Measurements from ENCODE around the gene BSN.
A peak's percentile ranks its signal among the peaks of the same experiment; 100 is the strongest.
"Not testable (repeated sequence)": the region's sequence is repeated elsewhere in the genome, so short reads cannot be mapped to it uniquely, and the experiment has no call there.

The BSN gene

DNA sequence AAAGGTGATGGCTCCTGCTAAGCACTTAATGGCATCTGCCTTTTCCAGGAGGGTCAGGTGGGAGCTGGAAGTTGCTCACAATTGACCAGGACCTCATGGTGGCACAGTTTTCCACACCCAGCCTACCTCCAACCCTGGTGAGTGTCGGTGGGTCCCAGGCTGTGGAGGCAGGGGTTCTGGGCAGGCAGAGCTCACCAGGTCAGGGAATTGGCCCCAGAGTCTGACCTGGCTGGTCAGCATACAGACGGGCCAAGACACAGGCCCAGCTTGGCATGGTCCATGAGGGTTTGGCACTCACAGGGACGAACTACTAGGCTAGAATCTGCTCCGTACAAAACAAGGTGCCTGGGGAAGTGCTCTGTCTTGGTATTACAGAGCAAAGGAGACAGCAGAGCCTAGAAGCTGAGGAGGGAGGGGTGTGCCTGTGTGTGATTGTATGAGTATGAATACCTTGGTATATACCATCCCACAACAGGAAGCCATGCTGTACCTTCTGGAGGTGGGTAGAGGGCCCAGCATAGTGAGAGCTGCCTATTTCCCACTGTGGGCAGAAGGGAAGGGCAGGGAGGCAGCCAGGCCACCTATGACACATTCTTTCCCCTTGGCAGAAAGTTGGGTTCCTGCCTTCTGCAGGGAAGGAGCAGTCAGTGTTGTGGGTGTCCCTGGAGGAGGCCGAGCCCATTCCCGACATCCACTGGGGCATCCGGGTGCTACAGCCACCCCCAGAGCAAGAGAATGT is 126.4 kb downstream of the BSN start:
- DNase-seq, result no peak

DNA sequence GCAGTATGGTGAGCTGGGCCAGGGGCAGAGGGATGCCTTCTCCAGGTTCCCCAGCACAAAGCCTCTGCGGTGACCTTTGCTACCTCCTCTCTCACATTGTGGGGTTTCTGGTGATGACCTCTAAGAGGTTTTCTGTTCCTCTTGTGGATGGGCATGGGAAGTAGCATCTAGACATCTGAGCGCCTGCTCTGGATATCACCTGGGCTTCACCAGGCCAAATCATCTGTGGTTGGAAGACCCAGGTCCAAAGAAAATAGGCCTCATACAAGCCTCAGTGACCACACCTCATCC is 126.9 kb downstream of the BSN start:
- DNase-seq, result no peak

DNA sequence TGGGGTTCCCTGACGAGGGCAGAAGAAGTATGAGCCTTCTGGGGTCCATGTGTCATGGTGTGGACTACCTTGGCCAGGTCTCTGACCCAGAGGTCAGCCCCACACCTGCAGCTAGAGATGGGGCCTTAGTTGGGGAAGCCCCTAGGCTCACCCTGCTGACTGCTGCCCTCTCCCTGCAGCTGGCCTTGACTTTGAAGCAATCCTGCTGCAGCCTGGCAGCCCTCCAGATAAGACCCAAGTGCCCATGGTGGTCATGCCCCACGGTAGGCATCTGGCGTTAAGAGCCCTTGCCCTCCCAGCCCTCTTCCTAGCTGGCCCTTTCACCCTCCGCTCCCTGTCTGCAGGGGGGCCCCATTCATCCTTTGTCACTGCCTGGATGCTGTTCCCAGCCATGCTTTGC is 127.3 kb downstream of the BSN start:
- DNase-seq, result no peak

DNA sequence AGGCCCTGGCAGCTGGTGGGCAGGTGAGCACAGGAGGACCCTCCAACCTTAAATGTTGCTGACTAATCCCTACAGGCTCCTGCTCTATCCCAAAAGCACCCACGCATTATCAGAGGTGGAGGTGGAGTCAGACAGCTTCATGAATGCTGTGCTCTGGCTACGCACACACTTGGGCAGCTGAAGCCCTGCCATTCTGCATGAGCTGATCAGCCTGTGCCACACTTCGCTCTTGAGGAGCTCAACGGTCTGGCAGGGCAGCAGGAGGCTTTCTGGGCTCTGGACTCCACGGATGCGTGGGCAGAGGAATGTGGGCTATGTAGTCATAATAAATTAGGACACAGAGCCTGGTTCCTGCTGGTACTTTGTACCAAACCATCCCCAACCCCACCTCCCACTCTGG is 128.9 kb downstream of the BSN start:
- DNase-seq, result no peak

DNA sequence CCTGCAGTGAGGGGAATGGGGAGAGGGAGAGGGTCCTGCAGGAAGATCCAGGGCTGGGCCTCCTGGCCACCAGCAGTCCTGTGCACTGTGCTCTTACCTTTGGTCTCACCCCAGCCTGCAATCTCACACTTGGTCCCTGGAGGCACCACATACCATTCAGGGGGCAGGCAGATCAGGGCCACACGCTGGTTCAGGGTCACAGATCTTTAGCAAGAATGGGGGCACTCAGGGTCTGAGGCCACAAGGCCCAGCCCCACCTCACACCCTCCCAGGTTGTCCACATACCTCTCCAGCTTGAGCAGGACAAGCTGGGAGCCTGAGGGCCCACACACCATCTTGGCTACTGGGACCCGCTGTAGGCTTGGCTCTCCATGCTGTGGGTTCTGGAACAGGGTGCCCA is 130.2 kb downstream of the BSN start:
- DNase-seq, result not testable (repeated sequence)

DNA sequence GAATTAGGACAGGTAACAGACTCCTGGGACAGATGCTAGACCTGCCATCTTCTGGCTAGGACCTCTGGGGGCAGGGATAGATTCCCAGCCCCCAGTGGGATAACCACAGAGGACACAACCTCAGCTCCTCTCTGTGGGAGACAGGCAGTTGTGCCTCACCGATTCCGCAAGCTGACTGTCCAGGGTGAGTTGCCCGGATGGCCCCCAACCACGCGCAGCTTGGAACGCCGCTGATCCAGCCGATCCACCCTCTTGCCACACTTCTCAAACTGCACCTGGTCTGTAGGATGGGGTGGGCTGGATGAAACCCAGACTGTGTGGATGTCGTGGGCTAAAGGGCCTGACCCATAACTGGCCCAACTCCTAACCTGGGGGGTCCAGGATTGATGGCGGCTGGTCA is 130.8 kb downstream of the BSN start:
- DNase-seq, result not testable (repeated sequence)

DNA sequence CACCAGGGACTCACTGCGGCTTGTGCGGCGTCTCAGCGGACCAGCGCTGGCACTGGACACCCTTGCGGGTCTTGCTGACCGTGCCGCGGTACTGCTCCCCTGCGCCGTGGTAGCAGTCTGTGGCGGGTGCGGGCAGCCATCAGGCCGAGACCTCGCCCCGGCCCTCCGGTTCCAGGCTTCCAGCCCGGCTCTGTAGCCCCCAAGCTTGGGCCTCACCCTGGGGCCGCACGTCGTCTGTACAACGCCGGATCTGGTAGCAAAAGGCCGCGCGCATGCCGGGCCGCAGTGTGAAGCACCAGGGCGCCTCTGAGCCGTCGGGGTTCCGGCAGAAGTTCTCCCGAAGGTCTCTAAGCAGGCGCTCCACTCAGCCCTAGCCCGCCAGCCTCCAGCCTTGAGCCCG is 131.6 kb downstream of the BSN start:
- not testable (repeated sequence) for DNase-seq

DNA sequence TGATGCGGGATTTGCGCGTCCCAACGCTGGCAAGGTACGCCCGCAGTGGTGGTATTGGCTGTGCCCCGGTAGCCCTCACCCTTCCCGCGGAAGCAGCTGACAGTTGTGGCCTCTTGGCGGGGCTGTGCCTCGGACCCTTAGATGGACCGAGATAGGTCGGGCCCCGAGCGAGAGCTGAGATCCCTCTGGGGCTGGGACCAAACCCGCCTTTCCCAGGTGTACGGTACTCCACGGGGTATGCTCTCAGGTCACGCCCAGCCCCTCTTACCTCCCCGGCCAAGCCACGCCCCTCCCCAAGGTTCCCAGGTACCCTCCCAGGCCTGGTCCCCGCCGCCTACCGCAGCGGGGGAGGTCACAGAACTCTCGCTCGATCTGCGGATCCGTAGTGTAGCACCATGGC is 132.1 kb downstream of the BSN start:
- not testable (repeated sequence) for DNase-seq

DNA sequence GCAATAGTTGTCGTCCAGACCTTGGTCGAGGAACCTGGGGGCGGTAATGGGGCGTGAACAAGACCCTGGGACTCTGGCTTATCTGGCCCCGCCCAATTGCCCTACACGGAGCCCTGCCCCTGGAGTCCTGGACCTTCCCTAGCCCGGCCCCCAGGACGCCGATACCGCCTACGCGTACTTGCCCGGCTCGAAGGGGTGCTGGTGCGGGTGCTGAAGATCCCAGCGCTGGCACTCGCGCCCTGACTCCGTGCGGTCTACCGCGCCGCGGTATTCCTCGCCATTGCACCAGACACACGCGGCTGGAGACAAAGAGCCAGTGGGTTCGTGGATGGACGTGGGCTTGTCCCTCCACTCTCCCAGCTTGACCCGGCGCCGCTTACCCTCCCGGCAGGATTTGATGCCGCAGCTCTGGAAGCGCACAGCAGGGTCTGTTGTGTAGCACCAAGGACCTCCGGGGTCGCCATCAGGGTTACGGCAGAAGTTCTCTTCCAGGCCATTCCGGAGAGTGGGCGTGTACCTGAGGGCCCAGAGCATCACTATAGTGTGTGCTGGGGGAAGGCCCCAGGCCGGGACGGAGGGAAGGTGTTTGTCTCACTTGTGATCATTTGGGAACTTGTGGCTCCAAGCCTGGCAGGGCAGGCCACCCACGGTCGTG is 132.6 kb downstream of the BSN start:
- not testable (repeated sequence) for DNase-seq

DNA sequence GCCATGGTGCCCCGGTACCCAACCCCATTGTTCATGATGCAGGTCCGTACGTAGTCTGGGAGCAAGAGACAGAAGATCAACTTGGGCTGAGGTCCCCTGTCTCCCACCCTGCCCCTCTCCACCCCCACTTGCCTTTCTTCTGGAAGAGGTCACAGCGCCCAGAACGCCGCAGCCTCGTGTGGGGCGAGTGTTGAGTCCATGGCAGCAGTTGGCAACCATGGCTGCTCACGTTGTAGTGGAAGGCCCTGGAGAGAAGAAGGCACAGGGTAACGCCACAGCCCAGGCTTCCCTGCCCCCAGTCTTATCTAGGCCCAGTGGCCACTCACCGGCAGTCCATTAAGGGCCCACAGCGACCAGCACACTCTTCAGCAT is 133.1 kb downstream of the BSN start:
- DNase-seq, result not testable (repeated sequence)

DNA sequence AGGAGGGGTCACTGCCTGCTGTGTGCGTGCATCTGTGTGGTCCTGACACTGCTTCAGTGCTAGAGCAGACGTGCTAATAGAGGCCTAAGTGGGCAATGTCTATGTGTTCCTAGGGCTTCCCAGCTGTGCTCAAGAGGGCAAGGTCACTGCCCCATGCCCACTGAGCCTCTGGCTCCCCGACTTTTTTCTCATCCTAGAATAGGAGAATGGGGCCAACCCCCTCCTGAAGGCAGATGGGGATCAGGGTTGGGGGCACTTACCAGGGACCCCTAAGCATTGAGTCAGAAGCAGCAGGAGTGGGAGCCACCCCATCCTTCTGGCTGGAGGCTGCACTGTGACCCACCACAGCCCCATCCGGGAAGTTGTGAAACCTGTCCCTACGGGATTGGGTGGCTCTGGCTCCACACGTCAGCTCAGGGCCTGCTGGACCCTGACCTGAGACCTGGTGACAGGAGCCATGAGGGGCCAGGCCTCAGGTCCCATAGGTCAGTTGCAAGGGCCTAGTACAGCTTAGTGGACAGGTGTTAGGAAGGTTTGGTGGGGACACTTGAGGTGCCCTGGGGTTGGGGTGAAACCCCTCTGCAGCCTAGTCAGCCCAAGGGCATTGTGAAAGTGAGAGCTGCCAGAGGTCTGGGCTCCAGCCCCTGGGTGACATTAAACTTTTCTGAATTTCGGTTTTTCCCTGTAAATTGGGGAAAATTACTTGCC is 134.2 kb downstream of the BSN start:
- not testable (repeated sequence) for DNase-seq

DNA sequence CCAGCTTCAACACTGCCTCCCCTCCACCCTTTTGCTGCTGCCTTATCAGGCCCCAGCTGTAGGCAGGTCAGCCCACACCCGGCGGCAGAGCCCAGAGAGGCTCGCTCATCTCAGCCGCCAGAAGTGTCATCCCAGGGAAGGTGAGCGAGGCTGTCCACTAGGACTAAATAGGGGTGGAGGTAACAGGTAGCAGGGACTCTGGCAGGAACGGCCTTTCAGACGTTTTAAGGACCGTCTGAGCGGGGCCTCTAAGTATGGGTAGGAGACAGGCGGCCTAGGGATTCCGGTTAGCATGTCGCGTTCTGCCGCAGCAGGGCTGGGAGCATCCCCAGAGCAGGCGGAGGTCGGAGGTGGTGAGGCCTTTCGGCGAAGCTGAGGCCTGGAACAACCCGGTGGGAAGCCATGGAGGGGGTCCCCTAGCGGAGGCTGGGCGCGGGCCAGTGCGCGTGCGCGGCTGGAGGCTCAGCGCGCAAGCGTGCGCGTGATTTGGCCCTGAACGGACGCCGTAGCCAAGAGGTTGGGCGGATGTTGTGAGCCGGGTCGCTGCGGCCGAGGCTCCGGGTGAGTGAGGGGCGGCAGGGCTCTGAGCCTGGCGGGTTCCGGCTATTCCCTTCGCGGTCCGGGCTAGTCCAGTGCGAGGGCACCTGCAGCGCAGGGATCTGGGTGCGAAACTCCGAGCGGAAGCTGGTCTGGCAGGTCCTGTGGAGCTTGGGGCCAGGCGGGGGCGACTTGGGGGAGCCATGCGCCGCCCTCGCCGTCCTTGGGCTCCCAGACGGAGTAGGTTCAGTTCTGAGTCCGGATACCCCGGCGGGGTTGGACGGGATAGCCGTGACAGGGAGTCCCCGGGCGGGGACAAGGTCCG is 135.0 kb downstream of the BSN start, which contains the start of the genes MST1 and RNF123:
TSS of gene MST1 (minus strand) at position 429 of the 862 bp plus-strand sequence. CDS start 783 bp downstream, outside the sequence.
TSS of gene RNF123 (plus strand) at position 512 of the 862 bp plus-strand sequence. CDS start 1,609 bp downstream, outside the sequence.
- peak; percentile 94 for DNase-seq

DNA sequence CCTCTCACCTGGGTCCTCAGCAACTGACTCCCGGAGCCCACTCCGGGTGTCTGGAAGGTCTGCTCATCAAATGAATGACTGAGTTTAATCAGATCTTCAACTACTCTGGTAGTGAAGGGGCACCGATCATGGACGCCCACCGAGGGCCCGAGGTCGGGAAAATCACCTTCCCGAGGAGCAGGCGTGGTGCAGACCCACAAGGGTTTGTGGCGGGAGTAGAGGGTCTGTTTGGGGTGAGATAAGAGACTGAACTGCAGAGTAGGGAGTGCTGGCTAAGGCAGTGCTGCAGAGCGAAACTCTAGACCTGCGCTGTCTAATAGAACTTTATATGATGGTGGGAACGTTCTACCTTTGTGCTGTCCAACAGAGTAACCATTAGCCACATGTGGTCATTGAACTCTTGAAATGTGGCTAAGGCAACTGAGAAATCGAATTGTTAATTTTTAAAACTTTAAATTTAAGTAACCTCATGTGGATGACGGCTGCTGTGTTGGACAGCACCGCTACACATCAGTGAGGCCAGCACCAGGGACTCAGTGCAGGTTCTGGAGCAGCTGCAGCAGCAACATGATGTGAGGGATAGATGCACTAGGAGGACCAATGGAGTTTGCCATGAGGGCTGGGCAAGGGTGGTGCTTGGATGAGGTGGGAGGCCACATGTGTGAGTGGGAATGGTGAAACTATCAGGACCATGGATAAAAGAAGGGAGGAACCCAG is 135.8 kb downstream of the BSN start:
- not testable (repeated sequence) for DNase-seq

DNA sequence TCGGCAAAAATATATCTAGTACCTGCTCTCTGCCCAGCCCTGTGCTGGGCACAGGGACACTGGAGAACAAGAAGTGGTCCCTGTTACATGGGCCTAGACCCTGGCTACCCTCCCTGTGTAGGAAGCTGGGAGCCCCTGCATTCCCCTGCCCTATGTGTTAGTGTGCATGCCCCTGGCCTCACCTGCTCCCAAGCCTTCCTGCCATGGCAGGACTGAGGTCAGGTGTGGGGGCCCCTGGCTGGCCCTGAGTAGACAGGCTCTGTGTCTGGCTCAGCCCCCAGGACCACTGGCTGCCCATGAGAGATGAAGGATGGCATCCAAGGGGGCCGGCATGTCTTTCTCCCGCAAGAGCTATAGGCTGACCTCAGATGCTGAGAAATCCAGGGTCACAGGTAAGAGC is 136.6 kb downstream of the BSN start:
- not testable (repeated sequence) for DNase-seq

DNA sequence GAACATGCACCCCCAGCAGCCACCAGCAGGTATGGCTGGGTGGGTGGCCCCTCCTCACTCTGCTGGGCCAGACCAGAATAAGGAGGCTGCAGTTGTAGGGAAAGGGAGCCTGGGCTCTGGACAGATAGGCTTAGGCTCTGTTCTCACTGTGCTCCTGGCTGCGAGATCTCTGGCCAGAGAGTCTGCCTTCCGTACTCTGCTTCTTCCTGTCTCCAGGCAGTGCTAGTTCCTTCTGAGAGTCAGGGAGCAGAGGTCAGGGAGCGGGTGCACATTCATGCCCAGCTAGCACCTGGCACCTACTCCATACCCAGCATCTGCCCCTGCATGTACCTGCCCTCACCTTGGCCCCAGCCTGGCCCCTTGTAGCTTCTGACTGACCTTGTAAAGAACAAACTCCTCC is 137.2 kb downstream of the BSN start:
- not testable (repeated sequence) for DNase-seq

DNA sequence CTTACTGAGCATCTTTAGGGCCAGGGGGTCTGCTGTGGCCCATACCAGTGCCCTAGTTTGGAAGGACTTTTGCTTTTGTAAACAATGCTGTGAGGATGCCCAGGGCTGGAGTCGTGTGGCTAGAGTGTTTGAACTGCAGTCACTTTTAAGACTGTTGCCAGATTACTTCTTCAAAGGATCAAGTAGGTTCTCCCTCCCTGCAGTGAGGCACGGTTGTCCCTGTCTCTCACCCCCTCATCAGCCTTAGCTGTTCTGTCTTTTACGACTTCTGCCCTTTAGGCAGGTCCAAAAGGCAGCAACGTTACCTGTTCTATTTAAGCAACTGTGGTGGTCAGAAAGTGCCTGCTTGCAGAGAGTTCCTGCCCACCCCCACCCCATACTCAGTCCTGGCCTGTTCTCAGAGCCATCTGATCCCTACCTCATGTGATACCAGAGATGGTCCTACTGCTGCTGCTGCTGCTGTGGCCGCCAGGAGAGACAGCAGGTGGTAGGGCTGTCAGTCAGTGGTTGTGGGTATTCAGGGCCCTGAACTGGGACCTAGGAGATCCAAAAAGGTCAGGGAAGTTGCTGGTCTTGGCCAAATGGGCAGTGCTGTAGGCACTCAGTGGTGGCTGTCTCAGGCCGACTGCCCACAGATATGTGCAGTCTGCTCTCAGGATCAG is 140.3 kb downstream of the BSN start:
- not testable (repeated sequence) for DNase-seq

DNA sequence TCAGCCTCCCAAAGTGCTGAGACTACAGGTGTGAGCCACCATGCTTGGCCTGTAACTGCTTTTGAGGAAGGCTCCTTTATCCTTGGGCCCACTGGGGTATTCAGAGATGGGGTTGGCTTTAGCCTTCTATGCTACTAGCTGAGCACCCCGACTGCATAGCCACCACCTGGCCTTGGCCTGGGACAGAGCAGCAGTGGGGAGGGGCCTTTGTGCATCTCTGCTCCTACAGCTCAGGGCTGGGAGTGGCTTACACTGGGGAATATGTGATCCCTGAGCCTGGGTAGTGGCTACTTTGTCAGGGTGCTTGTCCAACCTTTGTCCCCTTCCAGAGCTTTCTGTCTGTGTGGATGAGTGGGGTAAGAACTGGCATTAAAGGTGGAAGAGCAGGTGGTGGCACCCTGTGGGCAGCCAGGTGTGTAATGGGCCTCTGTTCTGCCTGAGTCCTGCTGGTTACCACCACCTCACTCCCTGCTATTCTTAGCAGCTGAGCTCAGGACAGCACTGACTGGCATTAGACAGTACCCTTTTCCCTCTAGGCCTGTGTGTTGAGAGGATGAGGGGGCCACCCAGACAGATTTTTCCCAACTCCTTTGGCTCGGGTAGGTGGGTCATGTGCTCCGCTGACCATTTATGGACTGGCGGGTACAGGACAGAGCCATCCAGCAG is 141.2 kb downstream of the BSN start:
- not testable (repeated sequence) for DNase-seq

DNA sequence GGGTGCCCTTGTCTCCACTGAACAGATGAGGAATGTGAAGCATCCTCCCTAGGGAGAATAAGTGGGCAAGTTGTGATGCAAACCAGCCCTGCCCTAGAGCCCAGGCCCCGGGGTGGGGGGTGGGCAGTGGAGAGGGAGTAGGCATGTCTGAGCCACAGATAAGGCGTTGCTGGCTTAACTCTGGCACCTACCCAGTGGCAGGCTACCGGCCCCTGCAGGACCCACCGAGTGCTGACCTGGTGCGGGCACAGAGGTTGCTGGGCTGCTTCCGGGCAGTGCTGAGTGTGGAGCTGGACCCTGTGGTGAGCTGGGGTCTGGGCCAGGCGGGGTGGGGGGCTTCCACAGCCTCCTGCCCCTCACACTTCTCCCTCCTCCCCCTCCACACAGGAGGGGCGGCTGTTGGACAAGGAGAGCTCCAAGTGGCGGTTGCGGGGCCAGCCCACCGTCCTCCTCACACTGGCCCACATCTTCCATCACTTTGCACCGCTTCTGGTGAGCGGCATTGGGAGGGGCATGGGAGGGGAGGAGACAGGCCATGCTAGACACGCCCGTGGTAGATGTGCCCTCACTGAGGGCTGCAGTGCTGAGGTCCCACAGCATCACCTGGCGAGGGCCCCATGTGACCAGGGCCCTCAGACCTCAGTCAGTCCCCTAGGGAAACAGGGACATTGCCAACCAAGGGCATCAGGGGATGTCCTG is 145.2 kb downstream of the BSN start:
- DNase-seq, result no peak

DNA sequence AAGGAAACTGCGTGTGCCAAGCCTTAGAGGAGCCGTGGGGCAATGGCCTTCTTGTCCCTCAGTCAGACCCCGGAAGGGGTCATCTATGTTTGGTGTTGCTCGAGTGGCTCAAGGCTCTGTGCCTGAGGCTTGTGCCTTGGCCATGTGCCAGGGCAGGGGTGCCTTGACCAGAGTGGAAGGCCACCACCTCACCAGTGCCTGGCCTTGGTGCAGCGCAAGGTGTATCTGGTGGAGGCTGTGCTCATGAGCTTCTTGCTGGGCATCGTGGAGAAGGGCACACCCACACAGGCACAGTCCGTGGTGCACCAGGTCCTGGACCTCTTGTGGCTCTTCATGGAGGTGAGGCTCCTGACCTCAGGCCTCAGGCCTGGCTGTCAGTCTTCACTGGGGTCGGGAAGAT is 145.7 kb downstream of the BSN start:
- no peak for DNase-seq

DNA sequence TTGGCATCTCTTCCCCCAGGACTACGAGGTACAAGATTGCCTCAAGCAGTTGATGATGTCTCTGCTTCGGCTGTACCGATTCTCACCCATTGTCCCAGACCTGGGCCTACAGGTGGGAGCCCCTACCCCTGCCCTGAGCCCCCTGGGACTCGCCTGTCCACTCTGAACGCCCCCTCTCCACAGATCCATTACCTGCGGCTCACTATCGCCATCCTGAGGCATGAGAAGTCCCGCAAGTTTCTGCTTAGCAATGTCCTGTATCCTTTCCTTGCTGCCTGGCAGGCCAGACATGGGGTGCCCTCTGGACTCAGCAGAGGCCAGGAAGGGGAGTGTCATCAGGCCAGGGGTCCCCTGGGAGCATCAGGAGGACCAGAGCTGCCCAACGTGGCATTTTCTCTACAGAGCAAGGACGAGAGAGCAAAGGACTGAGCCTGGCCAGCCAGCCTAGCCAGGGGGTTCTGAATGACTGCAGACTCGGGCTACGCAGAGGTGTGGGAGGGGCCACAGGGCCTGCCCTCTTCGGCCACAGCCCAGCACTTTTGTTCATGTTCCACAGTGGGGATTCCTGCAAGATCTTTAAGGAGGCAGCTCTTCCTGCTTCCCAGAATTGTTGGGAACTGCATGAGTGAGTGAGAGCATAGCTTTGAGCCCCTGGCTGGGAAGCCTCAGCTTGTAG is 146.3 kb downstream of the BSN start:
- DNase-seq, result no peak

Data from right hindlimb (tissue), 1 donor.